GM18868 (cell line): ENCODE measurements around the gene SKIDA1.
A peak's percentile ranks its signal among the peaks of the same experiment; 100 is the strongest.
"Not testable (repeated sequence)": the region's sequence is repeated elsewhere in the genome, so short reads cannot be mapped to it uniquely, and the experiment has no call there.

Experiments
- ATAC-seq: cut with Tn5 transposase; IDR thresholded peaks from one replicate; pipeline ENCODE4 v1.9.1; 2021; ENCODE audit warnings: mild to moderate bottlenecking, moderate library complexity; ENCODE audit not compliant: unreplicated experiment

Gene SKIDA1

GRCh38 chr10:21525367-21526187, at the start of gene SKIDA1:
SKIDA1 (minus strand) TSS chr10:21525682; CDS start chr10:21517822, 7,860 bp downstream.
- peak; percentile 39 for ATAC-seq

GRCh38 chr10:21574514-21574913, 49.0 kb upstream of the SKIDA1 start:
- not testable (repeated sequence) for ATAC-seq

- no peak for ATAC-seq
Observed at GRCh38 chr10:21572578-21572977, 47.1 kb upstream of the SKIDA1 start.

GRCh38 chr10:21570761-21571521, 45.5 kb upstream of the SKIDA1 start:
- ATAC-seq, result no peak

- ATAC-seq, result not testable (repeated sequence)
Observed at GRCh38 chr10:21558984-21559383, 33.5 kb upstream of the SKIDA1 start.

- ATAC-seq, result no peak
Observed at GRCh38 chr10:21556527-21556926, 31.0 kb upstream of the SKIDA1 start.

GRCh38 chr10:21552638-21553037, 27.2 kb upstream of the SKIDA1 start:
- ATAC-seq, result no peak

GRCh38 chr10:21547246-21547645, 21.8 kb upstream of the SKIDA1 start:
- ATAC-seq, result no peak

- ATAC-seq, result not testable (repeated sequence)
Observed at GRCh38 chr10:21540701-21541100, 15.2 kb upstream of the SKIDA1 start.

GRCh38 chr10:21536874-21537273, 11.4 kb upstream of the SKIDA1 start:
- ATAC-seq, result no peak

- not testable (repeated sequence) for ATAC-seq
Observed at GRCh38 chr10:21535976-21536375, 10.5 kb upstream of the SKIDA1 start.

GRCh38 chr10:21535494-21535965, 10.0 kb upstream of the SKIDA1 start:
- no peak for ATAC-seq

GRCh38 chr10:21534604-21535493, 9.4 kb upstream of the SKIDA1 start:
- peak; percentile 20 for ATAC-seq

- no peak for ATAC-seq
Observed at GRCh38 chr10:21534280-21534586, 8.8 kb upstream of the SKIDA1 start.

GRCh38 chr10:21533467-21534279, 8.2 kb upstream of the SKIDA1 start, which contains the start of gene MLLT10:
MLLT10 (plus strand) TSS chr10:21534232; CDS start chr10:21534645, 413 bp downstream.
- peak; percentile 89 for ATAC-seq

- ATAC-seq, result no peak
Observed at GRCh38 chr10:21532694-21533466, 7.4 kb upstream of the SKIDA1 start.

GRCh38 chr10:21531164-21531563, 5.7 kb upstream of the SKIDA1 start:
- no peak for ATAC-seq

GRCh38 chr10:21530641-21531040, 5.2 kb upstream of the SKIDA1 start:
- ATAC-seq, result no peak

- no peak for ATAC-seq
Observed at GRCh38 chr10:21530168-21530567, 4.7 kb upstream of the SKIDA1 start.
